ENCODE measurements around the gene DPYSL5.

Gene DPYSL5

GRCh38 chr2:26846334-26847306 is 1.3 kb upstream of the DPYSL5 start:
- peak; percentile 94 for DNase-seq

GRCh38 chr2:26847307-26847654 is 651 bp upstream of the DPYSL5 start:
- no peak for DNase-seq

GRCh38 chr2:26848336-26849055 is 564 bp downstream of the DPYSL5 start:
- DNase-seq = peak; percentile 82

- DNase-seq = peak; percentile 90
These were observed 1.4 kb downstream of the DPYSL5 start for GRCh38 chr2:26849056-26849999.

- DNase-seq = peak; percentile 61
These were observed 2.1 kb downstream of the DPYSL5 start for GRCh38 chr2:26850000-26850431.

- DNase-seq = peak; percentile 34
These were observed 2.6 kb downstream of the DPYSL5 start for GRCh38 chr2:26850505-26850904.

DNA sequence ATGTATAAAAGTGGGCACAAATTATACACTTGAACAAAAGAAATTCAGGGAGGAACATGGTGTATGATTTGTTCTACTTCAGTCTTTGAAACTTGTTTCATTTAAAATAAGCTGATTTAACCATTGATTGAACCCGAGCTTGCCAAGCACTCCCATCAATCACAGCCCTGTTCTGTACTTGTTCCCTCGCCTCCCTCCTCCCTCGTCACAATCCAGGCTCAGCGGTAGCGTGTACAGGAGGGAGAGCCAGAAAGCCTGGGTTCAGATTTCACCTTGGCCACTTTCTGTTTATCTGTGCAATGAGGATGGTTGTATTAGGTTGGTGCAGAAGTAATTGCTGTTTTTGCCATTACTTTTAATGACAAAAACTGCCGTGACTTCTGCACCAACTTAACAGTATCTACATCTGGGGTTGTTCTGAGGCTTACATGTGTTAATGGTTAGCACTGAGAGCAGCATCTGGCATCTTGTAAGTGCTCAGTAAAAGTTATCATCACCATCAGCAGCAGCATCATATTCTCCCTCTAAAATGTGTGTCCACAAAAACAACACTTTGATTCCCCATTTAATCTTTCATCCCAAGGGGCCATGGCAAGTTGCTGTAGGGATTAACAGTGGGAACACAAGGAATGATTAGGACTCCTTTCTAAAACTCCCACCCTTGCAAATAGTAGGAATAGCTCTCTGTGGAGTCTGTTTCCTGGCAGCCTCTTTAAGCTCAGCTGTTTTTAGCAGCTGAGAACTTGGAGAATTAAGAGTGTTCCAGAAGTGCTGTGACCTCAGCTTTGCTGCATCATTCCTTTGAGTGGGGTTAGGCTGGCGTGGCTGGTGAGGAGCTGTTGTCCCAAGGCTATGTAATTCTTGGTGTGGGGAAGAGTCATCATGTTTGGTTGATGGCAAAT is 4.7 kb downstream of the DPYSL5 start:
- peak; percentile 51 for DNase-seq

DNA sequence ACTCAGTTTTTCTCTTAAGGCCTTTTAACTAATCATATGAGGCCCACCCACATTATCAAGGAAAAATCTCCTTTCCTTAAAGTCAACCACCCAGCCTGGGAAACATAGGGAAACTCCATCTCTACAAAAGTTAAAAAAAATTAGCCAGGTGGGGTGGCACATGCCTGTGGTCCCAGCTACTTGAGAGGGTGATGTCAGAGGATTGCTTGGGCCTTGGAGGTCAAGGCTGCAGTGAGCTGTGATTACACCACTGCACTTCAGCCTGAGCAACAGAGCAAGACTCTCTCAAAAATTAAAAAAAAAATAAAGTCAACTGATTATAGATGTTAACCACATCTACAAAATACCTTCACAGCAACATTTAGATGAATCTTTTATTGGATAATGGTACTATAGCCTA is 5.8 kb downstream of the DPYSL5 start:
- no peak for DNase-seq

GRCh38 chr2:26854283-26854827 is 6.4 kb downstream of the DPYSL5 start:
- no peak for DNase-seq

DNA sequence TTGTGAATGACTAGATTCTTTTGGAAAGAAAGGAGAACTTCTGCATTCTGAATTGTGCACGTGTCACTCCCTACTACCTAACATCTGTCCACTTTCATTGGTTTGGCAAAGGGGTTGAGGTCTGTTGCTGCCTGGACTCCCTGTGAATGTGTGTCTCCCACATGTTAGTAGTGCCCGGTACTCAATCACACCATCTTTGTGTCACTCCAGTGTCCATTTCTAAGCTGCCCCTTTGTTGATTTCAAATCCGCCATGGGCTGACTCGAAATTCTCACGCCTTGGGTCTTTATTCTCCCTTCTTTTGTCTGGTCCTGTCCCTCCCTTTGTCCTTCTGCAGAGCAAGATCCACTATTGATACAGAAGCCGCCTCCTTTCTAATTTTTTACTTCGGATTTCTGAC is 7.5 kb downstream of the DPYSL5 start:
- no peak for DNase-seq

DNA sequence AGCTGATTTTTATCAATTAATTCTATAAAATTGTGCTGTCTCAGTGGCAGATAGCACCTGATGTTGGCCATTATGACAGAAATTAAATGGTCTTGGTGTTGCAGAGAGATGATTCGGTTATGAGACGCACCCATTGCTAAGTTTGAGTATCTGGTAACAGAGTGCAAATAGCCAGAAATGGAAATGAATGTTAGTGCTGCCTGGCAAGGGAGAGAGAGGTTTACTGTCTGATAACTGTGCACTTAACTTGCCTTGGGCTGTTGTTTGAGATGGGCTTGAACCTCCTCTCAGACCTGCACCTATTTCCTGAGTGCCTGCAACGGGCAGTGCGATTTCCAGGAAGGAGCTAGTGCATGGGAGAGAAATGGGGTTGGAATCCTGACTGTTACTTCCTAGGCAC is 11.7 kb downstream of the DPYSL5 start:
- DNase-seq = no peak

DNA sequence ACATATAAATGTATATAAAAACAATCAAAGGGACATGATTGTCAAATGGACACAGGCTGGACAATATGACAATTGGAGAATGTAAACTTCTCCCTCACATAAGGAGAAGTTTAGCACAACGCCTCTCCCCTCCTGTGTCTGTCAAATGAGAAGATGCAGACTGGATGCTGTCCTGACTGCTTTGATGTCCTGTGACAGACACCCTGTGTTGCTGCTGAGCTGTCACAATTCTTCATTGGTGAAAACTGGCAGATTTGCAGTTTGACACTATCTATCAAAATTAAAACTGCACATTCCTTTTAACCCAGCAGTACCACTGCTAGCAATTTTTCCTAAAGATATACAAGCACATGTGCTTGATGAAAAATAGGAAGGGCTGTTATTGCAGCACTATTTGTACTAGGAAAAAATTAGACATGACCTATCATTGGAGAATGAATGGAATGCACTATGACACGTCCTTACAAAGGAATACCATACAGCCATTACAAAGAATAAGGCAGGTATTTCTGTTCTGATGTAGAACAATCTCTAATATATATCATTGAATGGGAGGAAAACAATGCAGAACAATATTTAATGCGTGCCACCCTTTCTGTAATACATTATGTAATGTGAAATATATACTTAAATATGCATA is 12.4 kb downstream of the DPYSL5 start:
- no peak for DNase-seq

DNA sequence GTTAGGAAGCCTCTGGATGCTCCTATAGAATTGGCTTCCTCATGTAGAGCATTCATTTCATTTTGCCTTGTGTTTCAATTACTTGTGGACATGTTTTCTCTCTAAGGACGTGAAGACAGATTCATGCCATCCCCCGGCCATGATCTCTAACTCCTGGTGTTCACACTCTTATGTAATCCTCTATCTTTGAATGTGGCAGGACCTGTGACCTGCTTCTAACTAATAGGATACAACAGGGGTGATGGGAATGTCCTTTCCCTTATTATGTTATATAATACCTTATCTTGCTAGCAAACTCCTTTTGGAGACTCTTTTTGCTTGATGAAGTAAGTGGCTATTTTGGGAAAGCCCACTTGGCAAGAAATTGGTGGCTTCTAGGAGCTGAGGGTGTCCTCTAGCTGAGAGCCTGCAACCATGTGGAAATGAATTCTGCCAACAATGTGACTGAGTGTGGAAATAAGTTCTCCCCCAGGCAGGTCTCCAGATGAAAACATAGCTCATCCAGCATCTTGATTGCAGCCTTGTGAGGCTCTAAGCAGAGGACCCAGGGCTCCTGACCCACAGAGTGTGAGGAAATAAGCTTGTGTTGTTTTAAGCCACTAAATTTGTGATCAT is 13.8 kb downstream of the DPYSL5 start:
- DNase-seq = no peak

- no peak for DNase-seq
These were observed 16.3 kb downstream of the DPYSL5 start for GRCh38 chr2:26864226-26864625.

GRCh38 chr2:26864646-26865045 is 16.7 kb downstream of the DPYSL5 start:
- DNase-seq = no peak

DNA sequence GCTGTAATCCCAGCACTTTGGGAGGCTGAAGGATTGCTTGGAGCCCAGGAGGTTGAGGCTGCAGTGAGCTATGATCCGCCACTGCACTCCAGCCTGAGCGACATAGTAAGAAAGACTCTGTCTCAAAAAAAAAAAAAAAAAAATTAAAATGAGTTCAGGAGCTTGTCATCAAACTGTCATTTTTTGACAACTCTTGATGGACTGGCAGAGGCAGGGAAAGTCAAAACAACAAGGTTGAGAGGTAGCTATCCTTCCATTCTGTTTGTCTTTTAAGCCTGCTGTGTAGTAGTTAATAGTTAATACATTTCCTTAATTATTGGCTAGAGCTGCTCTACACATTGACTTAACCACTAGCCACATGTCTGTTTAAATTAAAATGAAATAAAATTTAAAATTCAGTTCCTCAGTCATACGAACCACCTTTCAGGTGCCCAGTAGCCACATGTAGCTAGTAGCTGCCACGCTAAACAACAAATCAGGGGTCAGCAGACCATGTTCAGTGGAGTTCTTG is 22.7 kb downstream of the DPYSL5 start:
- no peak for DNase-seq

GRCh38 chr2:26873286-26873983 is 25.5 kb downstream of the DPYSL5 start:
- DNase-seq = no peak

GRCh38 chr2:26874514-26874913 is 26.6 kb downstream of the DPYSL5 start:
- no peak for DNase-seq

DNA sequence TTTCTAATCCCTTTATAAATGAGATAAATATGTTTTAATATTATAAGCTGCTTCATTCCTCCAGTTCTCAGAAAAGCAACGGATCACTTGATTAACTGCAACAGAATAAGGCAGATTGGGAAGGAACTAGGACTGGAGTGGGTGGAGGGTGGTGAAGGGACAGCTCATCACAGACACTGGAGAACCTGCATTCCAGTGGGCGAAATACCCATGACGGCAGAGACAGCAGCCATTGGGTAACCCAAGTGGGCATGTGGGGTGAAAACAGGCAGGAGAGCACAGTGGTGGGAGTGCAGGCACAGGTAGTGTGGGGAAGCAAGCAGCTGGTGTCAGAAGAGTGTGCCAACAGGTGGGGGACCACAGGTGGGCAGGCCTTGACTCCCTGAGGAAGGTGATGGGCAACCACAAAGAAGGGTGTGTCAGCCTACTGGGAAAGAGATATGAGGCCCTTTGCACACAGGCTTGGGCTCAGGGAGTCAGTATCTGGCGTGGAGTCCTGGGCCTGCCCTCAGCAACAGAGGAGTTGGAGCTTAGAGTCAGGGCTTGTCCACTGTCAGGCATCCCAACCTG is 27.2 kb downstream of the DPYSL5 start:
- no peak for DNase-seq
